HG03025 (cell line): Measurements from ENCODE around the gene ADAM15.

ENCODE experiments used
- ATAC-seq: cut with Tn5 transposase; IDR thresholded peaks from one replicate; pipeline ENCODE4 v1.9.1; 2021; ENCODE audit warnings: mild to moderate bottlenecking, moderate library complexity; ENCODE audit not compliant: unreplicated experiment, low FRiP score

Gene ADAM15

DNA sequence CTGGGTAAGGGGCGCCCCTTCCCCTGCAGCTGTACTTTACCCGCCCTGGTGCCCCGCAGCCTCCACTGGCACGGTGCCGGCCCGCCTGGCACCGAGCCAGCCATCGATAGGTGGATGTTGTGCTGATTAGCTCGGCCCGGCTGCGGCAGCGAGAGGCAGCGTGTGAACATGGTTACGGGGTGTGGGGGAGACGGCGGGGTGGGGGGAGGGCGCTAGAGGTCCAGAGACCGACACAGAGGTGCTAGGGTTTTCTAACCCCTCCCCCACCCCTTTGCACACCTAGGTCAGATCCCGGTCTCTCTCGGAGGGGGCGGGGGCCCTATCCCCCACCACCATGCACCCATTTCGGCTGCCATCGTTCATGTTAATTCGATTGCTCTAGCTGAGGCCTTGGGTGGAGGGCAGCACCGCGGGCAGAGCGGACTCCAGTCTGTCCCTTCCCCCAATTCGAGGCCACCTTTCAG lies 19.1 kb downstream of the ADAM15 start:
- no peak for ATAC-seq

- no peak for ATAC-seq
Observed at GRCh38 chr1:155070721-155071569, 19.8 kb downstream of the ADAM15 start.

DNA sequence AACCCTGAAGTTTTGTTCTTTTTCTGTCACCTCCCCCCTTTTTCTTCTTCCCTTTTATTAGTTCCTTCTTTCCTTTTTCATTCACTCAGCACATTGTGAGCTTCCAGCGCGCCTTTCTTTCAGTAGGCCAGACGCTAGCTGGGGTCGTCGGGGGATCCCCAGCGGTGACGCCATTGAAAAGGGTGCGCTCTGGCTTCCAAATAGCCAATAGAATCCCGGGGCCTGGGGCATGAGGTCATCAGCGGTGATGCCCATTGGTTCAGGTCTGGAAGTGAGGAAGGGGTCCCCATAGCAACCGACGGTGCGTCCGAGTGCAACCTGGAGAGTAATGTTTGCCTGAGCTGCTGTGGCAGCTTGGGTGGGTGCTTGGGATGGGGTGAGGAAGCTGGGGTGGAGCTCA lies 20.6 kb downstream of the ADAM15 start:
- no peak for ATAC-seq

DNA sequence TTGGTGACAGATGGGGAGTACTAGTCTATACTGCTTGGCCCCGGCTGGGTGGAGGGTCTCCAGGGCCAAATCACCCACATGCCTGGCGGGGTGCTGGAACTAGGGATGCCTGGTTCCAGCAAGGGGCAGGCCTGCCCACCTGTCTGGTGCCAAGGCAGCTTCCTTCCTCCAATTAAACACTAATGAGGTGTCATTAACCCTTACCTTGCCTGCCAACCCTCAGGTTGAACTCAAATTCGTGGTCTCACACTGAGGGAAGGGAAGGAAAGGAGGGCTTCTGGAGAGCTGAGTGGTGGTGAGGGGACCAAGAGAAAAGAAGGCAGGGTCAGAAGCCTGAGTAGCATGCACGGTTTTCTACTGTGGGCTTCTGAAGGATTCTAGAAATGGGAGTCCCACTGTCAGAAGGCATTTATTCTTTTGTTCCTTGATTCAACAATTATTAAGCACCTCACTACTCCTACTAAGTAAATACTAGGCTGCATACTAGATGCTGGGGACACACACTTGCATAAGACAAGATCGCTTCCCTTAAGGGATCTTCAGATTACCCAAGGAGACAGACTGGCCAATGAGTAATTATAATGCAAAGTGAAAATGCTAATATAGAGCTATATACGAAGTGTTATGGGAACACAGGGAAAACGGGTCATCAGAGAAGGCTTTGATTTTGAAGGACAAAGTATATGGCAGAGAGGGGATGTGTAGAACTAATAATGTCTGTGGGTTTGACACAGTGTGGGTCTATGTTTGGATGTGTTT lies 21.6 kb downstream of the ADAM15 start:
- no peak for ATAC-seq

DNA sequence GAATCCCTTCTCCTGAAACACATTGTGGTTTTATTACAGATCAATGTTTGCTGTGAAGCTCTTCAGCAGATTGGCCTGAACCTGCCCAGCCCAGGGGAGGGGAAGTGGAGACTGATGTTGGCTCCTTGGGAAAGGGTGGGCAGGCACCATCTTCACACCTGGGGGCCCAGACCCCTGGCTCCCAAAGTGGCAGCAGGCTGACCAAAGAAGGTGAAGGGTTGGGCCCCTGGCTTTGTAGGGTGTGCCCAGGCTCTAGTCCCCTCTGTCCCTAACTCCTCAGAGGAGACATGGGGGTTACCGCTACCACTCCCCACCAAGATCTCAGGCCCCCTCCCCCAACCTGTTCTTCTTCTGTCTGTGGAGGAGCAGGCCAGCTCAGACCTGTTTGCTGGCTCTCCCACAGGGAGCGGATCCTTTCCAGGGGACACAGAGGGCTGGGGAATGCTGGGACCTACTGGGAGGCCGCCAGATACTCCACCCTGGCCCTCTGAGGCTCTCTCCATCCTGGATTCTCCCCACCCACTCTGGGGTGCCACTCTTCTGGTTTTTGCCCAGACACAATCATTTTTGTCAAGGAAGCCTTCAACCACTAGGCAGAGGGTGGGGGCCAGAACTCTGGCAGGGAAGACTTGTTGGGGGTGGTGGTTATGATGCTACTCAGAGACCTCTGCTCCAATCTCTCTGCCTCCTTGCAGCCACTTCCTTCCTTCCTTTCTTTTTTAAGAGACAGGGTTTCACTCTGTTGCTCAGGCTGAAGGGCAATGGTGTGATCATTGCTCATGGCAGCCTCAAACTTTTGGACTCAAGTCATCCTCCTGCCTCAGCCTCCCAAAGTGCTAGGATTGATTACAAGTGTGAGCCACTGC lies 22.5 kb downstream of the ADAM15 start:
- no peak for ATAC-seq

- no peak for ATAC-seq
Observed at GRCh38 chr1:155075535-155075934, 24.4 kb downstream of the ADAM15 start.

- no peak for ATAC-seq
Observed at GRCh38 chr1:155076371-155076770, 25.3 kb downstream of the ADAM15 start.

- no peak for ATAC-seq
Observed at GRCh38 chr1:155077346-155077745, 26.2 kb downstream of the ADAM15 start.

DNA sequence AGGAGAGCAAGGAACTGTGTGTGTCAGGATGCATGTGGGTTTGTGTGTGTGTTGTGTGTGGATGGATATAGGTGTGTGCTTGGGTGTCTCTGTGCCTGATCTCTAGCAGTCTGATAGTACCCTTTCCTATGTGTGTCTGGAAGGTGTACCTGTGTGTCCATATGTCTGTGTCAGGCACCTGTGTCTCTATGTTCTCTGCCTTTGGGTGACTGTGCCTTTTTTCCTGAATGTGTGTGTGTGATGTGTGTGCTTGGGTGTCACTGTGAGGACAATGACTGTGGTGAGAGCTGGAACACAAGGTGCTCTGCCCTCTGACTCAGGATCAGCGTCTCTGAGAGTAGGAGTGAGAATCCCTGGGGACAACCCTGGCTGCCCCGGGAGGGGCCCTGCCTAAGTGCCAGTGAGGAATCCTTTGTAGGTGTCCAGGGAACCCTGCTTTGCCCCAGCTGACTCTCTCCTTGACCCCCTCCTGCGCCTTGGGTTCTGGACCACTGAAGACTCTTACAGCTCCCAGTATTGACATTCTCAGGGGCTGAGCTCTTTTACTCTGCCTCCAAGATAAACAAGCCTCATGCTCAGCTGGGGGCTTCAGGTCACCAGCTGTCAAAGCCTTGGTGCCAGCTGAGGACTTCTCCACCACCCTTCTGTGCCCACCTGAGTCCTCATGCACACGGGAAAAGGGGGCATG lies 26.8 kb downstream of the ADAM15 start:
- no peak for ATAC-seq

GRCh38 chr1:155078469-155079209 lies 27.5 kb downstream of the ADAM15 start, which contains the start of gene EFNA3:
EFNA3 (plus strand) TSS chr1:155078837; CDS start chr1:155078942, 105 bp downstream.
- ATAC-seq: no peak

DNA sequence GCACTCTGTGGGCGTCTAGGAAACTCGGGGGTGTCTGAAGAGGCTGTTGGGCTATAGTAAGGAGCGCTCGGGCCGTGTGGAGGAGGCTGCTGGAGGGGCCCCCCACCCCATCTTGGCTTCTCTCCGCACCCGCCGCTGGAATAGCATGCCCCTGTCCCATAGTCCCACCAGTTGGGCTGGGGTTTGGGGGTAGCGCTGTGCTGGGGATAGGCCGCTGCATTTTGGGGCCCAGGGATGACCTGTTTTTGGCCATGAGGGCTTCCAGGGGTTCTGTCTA lies 28.0 kb downstream of the ADAM15 start:
- no peak for ATAC-seq

DNA sequence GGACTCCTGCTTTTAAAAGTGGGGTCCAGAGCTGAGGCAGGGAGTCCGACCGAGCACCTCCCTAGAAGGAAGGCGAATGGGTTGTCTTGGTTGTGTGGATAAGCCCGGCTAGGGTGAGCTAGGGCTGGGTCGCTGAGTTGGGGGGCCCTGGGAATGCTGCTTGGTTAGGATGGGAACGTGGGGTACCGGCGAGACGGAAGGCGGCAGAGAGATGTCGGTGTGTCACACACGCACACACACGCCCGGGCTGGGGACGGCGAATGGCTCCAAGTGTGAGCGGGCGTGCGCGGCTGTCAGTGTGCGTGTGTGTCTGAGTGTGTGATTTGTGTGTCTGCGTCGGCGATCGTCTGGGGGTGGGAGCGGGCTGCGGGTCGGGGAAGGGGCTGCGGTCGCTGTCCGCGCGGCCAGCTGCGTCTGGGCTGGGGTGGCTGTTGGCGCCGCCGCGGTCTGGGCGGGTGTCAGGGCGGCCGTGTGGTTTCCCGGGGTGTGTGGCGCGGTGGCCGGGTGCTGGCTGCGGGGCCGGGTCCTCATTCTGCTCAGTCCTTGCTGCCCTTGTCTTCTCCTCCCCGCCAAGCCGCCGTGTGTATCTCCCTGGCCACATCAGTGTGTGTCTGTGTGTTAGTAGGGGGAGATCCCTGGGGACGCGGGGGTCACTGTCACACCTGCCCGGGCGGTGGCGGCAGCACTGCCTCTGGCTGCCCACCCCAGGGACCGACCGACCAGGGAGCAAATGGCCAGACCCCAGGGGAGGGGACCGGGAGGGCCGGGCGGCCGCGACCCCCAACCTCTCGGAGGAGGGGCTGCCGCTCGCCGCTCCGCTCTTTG lies 28.6 kb downstream of the ADAM15 start:
- no peak for ATAC-seq

DNA sequence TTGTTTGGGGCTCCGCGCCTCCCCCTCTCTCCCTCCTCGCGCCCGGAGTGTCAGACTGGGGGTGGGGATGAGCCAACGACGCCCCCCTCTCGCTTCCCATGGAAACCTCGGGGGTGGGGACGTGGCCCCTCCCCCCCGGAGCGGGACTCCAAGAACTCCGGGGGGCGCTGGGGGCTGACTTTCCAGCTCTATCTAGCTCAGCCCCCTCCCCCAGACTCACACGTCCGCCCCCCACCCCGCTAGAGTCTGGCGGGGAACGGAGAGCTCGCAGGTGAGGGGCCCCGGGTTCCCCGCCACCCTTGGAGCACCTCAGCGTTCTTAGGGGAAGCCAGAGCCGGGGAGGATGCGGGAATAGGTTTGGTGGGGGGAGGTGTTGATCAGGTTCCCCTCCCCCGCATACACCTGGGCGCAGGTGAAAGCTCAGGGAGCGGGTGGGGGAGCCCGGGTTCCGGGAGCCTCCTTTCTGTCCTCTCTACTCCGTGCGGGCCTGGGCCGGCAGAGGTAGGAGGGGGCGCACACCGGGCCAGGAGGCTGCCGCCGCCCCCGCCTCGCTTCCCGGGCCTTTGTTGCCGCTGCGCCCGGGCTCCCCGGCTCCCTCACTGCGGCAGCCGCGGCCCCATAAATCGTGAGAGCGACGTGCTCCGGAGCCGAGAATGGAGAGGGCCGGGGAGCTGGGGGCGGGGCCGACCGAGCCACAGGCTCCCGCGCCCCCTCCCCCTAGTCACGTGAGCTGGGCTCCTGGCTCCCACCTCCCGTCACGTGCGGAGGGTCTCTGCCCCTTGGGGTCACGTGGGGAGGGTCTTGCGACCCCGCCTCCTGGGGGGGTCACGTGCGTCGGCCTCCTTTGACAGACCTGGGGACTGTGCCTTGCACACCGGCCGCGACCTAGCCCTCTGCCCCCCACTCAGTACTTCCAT lies 29.5 kb downstream of the ADAM15 start:
- no peak for ATAC-seq

- no peak for ATAC-seq
Observed at GRCh38 chr1:155081472-155082300, 30.6 kb downstream of the ADAM15 start.

DNA sequence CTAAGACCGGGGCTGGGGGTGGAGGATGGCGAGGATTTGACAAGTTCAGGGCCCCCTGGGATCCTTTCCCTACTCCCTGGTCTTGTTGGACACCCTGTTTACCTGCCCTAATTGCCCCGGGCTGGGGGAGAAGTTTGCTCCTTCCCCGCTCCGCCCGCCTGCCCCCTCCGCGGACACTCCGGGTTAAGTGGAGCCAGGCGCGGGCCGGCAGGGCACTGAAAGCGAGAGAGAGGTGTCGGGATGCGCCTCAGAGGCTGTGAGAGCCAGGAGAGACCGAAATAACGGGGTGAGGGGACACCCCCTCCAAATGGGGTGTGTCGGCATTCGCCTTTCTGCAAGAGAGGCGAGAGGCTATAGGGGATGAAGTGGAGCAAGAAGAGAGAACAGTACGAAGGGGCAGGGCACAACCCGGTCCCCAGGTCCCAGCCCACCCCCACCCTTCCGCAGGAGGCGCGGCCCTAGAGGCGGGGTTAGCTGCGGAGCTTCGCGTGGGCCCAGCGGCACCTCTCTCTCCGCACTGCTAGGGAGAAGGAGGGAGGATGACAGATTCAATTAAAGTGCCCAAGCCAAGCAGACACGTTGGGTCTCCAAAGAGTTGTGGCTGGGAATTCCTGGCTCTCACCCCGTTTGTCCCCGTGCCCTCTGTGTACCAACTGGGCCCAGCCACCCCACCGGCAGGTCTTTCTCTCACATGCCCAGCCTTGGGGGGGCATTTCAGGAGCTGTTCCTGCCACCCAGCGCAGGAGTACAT lies 31.4 kb downstream of the ADAM15 start:
- ATAC-seq: no peak

DNA sequence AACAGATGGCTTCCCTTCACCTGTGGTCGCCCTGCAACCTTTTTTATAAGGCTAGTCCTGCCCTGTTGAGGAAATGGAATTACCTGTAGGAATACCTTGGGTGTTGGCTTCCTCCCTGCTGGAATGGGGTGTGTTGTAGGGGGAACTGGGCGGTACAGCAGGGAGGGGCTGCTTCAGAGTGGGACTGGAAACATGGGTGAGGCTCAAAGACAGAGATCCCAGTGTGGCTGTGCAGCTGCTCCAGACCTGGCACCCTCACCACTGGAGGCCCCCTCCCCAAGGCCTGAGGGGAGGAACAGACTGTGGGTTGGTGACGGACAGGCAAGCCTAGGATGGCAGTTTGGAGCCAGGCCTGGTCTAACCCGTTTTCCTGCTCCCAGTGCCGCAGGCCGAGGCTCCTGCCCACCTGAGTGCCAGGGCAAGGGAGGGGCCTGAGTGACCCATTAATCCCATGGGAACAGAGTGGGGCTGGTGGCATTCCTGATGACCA lies 32.0 kb downstream of the ADAM15 start:
- ATAC-seq: no peak
